DMS53 treated with DMSO at 0.1 percent for 48 hours (cell line): Measurements from ENCODE around the gene MAGI1.
"Not testable (repeated sequence)": the region's sequence is repeated elsewhere in the genome, so short reads cannot be mapped to it uniquely, and the experiment has no call there.

Source experiments
- DNase-seq: peaks from one replicate; lab custom pipeline; 2025; ENCODE audit not compliant: unreplicated experiment; lab: John Stamatoyannopoulos, UW

MAGI1 gene

GRCh38 chr3:65614585-65614984 is 424.1 kb downstream of the MAGI1 start:
- DNase-seq: no peak

GRCh38 chr3:65607965-65608460 is 430.7 kb downstream of the MAGI1 start:
- DNase-seq: not testable (repeated sequence)

- no peak for DNase-seq
Measured at GRCh38 chr3:65607101-65607500, 431.6 kb downstream of the MAGI1 start.

GRCh38 chr3:65605876-65606432 is 432.8 kb downstream of the MAGI1 start:
- no peak for DNase-seq

GRCh38 chr3:65604863-65605526 is 433.7 kb downstream of the MAGI1 start:
- DNase-seq: no peak

- no peak for DNase-seq
Measured at GRCh38 chr3:65603631-65604030, 435.1 kb downstream of the MAGI1 start.

GRCh38 chr3:65600888-65601287 is 437.8 kb downstream of the MAGI1 start:
- no peak for DNase-seq

- DNase-seq: no peak
Measured at GRCh38 chr3:65597952-65598413, 440.7 kb downstream of the MAGI1 start.

GRCh38 chr3:65597226-65597951 is 441.3 kb downstream of the MAGI1 start:
- DNase-seq: no peak

- no peak for DNase-seq
Measured at GRCh38 chr3:65596571-65597225, 442.0 kb downstream of the MAGI1 start.

GRCh38 chr3:65596029-65596300 is 442.8 kb downstream of the MAGI1 start:
- no peak for DNase-seq

- DNase-seq: no peak
Measured at GRCh38 chr3:65595222-65596028, 443.3 kb downstream of the MAGI1 start.

- no peak for DNase-seq
Measured at GRCh38 chr3:65593780-65594752, 444.7 kb downstream of the MAGI1 start.

- no peak for DNase-seq
Measured at GRCh38 chr3:65591313-65591712, 447.4 kb downstream of the MAGI1 start.

- no peak for DNase-seq
Measured at GRCh38 chr3:65588884-65589283, 449.8 kb downstream of the MAGI1 start.

- no peak for DNase-seq
Measured at GRCh38 chr3:65587650-65588439, 450.9 kb downstream of the MAGI1 start.

- DNase-seq: no peak
Measured at GRCh38 chr3:65584913-65585312, 453.8 kb downstream of the MAGI1 start.

GRCh38 chr3:65584002-65584401 is 454.7 kb downstream of the MAGI1 start:
- DNase-seq: no peak

GRCh38 chr3:65583188-65583587 is 455.5 kb downstream of the MAGI1 start:
- no peak for DNase-seq
